Measurements from ENCODE around the gene P2RX2. TPM values are rescaled to one million over a fixed set of nuclear protein-coding genes. Genes with fewer than 3 reads are reported as not detected.

Gene P2RX2
- total RNA-seq, 1 experiment from 2014 or later, result not detected

GRCh38 chr12:132657004-132657727 is 38.6 kb downstream of the P2RX2 start:
- no peaks in the 10 kb centered on the region for H3K9me3 ChIP-seq (ENCODE audit: control insufficient read depth in 1 of 2, insufficient read depth in 1 of 2, low read depth in 1 of 2, low read length in 2 of 2)
- no peak overlapping the region for H3K27ac ChIP-seq (ENCODE audit: low read depth, low read length)
- H3K4me2 ChIP-seq (ENCODE audit: low read length), result no peak overlapping the region
- H3K4me3 ChIP-seq (replicated peaks in 1 of 2; ENCODE audit: low read depth in 1 of 2, low read length in 2 of 2), result no peak overlapping the region
- ChIA-PET POLR2A (no interaction called here), CTCF (no interaction called here), RAD21 (ENCODE audit: low non-redundant PET in 1 of 2, low total read pairs in 2 of 2, uncharacterized antibody in 2 of 2, unreplicated experiment in 2 of 2) (no interaction called here)
- H3K79me2 ChIP-seq (ENCODE audit: insufficient read depth, low read length), result 0 out of 2 replicates have a peak, but pooled peaks cover 3% of the 10 kb centered on the region
- intact Hi-C loops (cut with micrococcal nuclease), result no loop called here
- no peak for DNase-seq (ENCODE audit: low read depth, low spot score)
- no peak overlapping the region for H3K9ac ChIP-seq (ENCODE audit: low read length)
- H2AFZ ChIP-seq (ENCODE audit: low read depth, low read length, poor library complexity, severe bottlenecking), result no peak overlapping the region
- no peaks in the 10 kb centered on the region for H3K9me2 ChIP-seq (ENCODE audit: insufficient read depth)
- no peaks in the 10 kb centered on the region for H3K4me1 ChIP-seq (ENCODE audit: control insufficient read depth in 1 of 2, insufficient read depth in 2 of 2, low read length in 2 of 2)
- BruUV-seq (replicated peaks), result no TSS peak
- no peaks in the 10 kb centered on the region for H4K20me1 ChIP-seq (ENCODE audit: insufficient read depth)
- peaks cover 66 to 74% of the 10 kb centered on the region in 2 experiments for H3K36me3 ChIP-seq (ENCODE audit: control insufficient read depth in 1 of 2, insufficient read depth in 2 of 2, low read length in 2 of 2)
- TF ChIP-seq FOSL1 (IDR thresholded peaks at IDR 0.05; ENCODE audit: low read depth) (no peak), RAD21 (IDR thresholded peaks at IDR 0.05; ENCODE audit: low read depth) (no peak), ZFX (IDR thresholded peaks at IDR 0.05) (no peak), SIN3A (IDR thresholded peaks at IDR 0.05; ENCODE audit: low read depth) (no peak), POLR2A (IDR thresholded peaks at IDR 0.05; ENCODE audit: borderline replicate concordance, extremely low read depth, insufficient read depth, insufficient read length) (no peak), ELF1 (IDR thresholded peaks at IDR 0.05; ENCODE audit: borderline replicate concordance, low read depth) (no peak)
- TF ChIP-seq, protein P1, sequence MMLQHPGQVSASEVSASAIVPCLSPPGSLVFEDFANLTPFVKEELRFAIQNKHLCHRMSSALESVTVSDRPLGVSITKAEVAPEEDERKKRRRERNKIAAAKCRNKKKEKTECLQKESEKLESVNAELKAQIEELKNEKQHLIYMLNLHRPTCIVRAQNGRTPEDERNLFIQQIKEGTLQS (IDR thresholded peaks at IDR 0.05), result no peak
- TF ChIP-seq, protein P2, sequence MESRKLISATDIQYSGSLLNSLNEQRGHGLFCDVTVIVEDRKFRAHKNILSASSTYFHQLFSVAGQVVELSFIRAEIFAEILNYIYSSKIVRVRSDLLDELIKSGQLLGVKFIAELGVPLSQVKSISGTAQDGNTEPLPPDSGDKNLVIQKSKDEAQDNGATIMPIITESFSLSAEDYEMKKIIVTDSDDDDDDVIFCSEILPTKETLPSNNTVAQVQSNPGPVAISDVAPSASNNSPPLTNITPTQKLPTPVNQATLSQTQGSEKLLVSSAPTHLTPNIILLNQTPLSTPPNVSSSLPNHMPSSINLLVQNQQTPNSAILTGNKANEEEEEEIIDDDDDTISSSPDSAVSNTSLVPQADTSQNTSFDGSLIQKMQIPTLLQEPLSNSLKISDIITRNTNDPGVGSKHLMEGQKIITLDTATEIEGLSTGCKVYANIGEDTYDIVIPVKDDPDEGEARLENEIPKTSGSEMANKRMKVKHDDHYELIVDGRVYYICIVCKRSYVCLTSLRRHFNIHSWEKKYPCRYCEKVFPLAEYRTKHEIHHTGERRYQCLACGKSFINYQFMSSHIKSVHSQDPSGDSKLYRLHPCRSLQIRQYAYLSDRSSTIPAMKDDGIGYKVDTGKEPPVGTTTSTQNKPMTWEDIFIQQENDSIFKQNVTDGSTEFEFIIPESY (IDR thresholded peaks at IDR 0.05; ENCODE audit: extremely low read depth, insufficient replicate concordance, low read length), result no peak
- ATAC-seq, result no peak; the same call in 1 of the 2 replicates
- no peaks in the 10 kb centered on the region for H3K27me3 ChIP-seq (ENCODE audit: insufficient read depth, low read length)

Measured in HCT116 (cell line).